Gastrocnemius medialis (tissue), 4 donors: Measurements from ENCODE around the gene ANTXR1. TPM values are rescaled to one million over a fixed set of nuclear protein-coding genes. Genes with fewer than 3 reads are reported as not detected.

ENCODE experiments used
- ATAC-seq, 2 donors: fragments of 150-250 bp; one replicate each; pipeline ENCODE4 v1.9.1; 2016
- DNase-seq, 2 donors: peaks; one replicate each; pipeline ENCODE4 v3.0.0-alpha.2; 2019
- H3K27ac ChIP-seq, 4 donors: fragments of 200-600 bp; sonication (generic); 1 replicate in 1 of 4; 2 replicates in 3 of 4; pipeline ENCODE4 v1.5.1; 2016 to 2018; ENCODE audit warnings: mild to moderate bottlenecking in 2 of 4, moderate library complexity in 1 of 4
- H3K27me3 ChIP-seq, 3 donors: fragments of 200-600 bp; sonication (generic) in 2 of 3; 1 replicate in 1 of 3; 2 replicates in 2 of 3; pipeline versions ENCODE4 v1.5.1 to v1.6.0; 2016 to 2019; ENCODE audit warnings: mild to moderate bottlenecking in 1 of 3, moderate library complexity in 1 of 3
- H3K36me3 ChIP-seq, 2 donors: fragments of 200-600 bp; sonication (generic) in 1 of 2; one replicate each; pipeline ENCODE4 v1.5.1; 2017 to 2018
- H3K4me1 ChIP-seq, 2 donors: fragments of 200-600 bp; sonication (generic) in 1 of 2; one replicate each; pipeline ENCODE4 v1.5.1; 2016 to 2017; ENCODE audit warnings: mild to moderate bottlenecking in 2 of 2
- H3K4me3 ChIP-seq, 4 donors: fragments of 200-600 bp; sonication (generic) in 3 of 4; 1 replicate in 1 of 4; 2 replicates in 3 of 4; pipeline ENCODE4 v1.5.1; 2016 to 2019; ENCODE audit warnings: mild to moderate bottlenecking in 2 of 4
- H3K9me3 ChIP-seq, 3 donors: fragments of 200-600 bp; sonication (generic) in 2 of 3; 1 replicate in 1 of 3; 2 replicates in 2 of 3; pipeline ENCODE4 v1.5.1; 2016 to 2019
- CTCF ChIP-seq, 5 experiments: fragments of 450-650 bp in 3 of 5; fragments of 200-600 bp in 2 of 5; sonication (generic) in 2 of 5; IDR thresholded peaks in 4 of 5; conservative IDR thresholded peaks in 1 of 5; 1 replicate in 4 of 5; 2 replicates in 1 of 5; pipeline ENCODE4 v1.5.1; 2016 to 2019; ENCODE audit warnings: antibody characterized with exemption in 5 of 5, mild to moderate bottlenecking in 3 of 5, moderate library complexity in 3 of 5
- POLR2A ChIP-seq, 2 donors: fragments of 450-650 bp; IDR thresholded peaks; one replicate each; pipeline ENCODE4 v1.6.1; 2017; ENCODE audit warnings: antibody characterized with exemption in 2 of 2, mild to moderate bottlenecking in 2 of 2, moderate library complexity in 2 of 2
- in situ Hi-C, 4 donors: fragments of 200-750 bp; cut with MboI; loops; one replicate each; pipeline versions ENCODE4 v1.15.0 to v1.8.0; 2017; ENCODE audit warnings: low sequenced_read_pairs in 4 of 4
- intact Hi-C: fragments of 100-400 bp; cut with DNase I; formaldehyde crosslinking; loops from one replicate; pipeline ENCODE4 v1.15.1; 2023; ENCODE audit warnings: low total_unique reads
- total RNA-seq, 4 donors: library from RNA; depleted of rRNA; stranded (reverse); fragments of >200 nt; gene quantifications; one replicate each; pipeline versions ENCODE4 v1.1.0 to v1.2.3, GENCODE V29; 2016

ANTXR1 gene
- total RNA-seq, 4 donors from 2014 or later, result 8.0 to 13.6 (median 9.7) TPM

GRCh38 chr2:68970566-68971265 is 42.3 kb upstream of the ANTXR1 start:
- no peaks in the 10 kb centered on the region for H3K36me3 ChIP-seq
- no peak for DNase-seq
- ATAC-seq, result no peak
- intact Hi-C loops (no loop called here), in situ Hi-C loops (no loop called here)
- H3K4me3 ChIP-seq, result no peak overlapping the region
- H3K9me3 ChIP-seq, result no peaks in the 10 kb centered on the region
- no peaks in the 10 kb centered on the region for H3K27me3 ChIP-seq
- no peaks in the 10 kb centered on the region for H3K4me1 ChIP-seq
- TF ChIP-seq POLR2A (IDR thresholded peaks at IDR 0.05), result no peak
- no peak for TF ChIP-seq CTCF (IDR thresholded peaks at IDR 0.05 in 4 of 5, conservative IDR thresholded peaks at IDR 0.05 in 1 of 5)
- no peak overlapping the region for H3K27ac ChIP-seq

- TF ChIP-seq CTCF (IDR thresholded peaks at IDR 0.05 in 4 of 5, conservative IDR thresholded peaks at IDR 0.05 in 1 of 5) (no peak), POLR2A (IDR thresholded peaks at IDR 0.05) (no peak)
- Histone ChIP-seq H3K4me1 (no peaks in the 10 kb centered on the region), H3K9me3 (no peaks in the 10 kb centered on the region), H3K4me3 (no peak overlapping the region), H3K27me3 (no peaks in the 10 kb centered on the region), H3K36me3 (no peaks in the 10 kb centered on the region), H3K27ac (no peak overlapping the region)
- intact Hi-C loops (no loop called here), in situ Hi-C loops (no loop called here)
- ATAC-seq (no peak), DNase-seq (no peak)
These were observed 41.3 kb upstream of the ANTXR1 start for GRCh38 chr2:68971591-68972231.

GRCh38 chr2:68974251-68974650 is 38.7 kb upstream of the ANTXR1 start, which contains the start of gene GKN1:
Gene GKN1 (plus strand): TSS chr2:68974636. CDS start chr2:68974678, 42 bp downstream.
- Histone ChIP-seq H3K9me3 (no peaks in the 10 kb centered on the region), H3K27ac (no peak within 1 kb of the TSS), H3K27me3 (no peaks in the 10 kb centered on the region), H3K4me1 (no peaks in the 10 kb centered on the region), H3K36me3 (no peaks in the 10 kb centered on the region), H3K4me3 (no peak within 1 kb of the TSS)
- in situ Hi-C loops (no loop called here), intact Hi-C loops (no loop called here)
- no peak for DNase-seq
- no peak for ATAC-seq
- TF ChIP-seq POLR2A (IDR thresholded peaks at IDR 0.05) (no peak), CTCF (IDR thresholded peaks at IDR 0.05 in 4 of 5, conservative IDR thresholded peaks at IDR 0.05 in 1 of 5) (no peak)

- no peak for TF ChIP-seq CTCF (IDR thresholded peaks at IDR 0.05 in 4 of 5, conservative IDR thresholded peaks at IDR 0.05 in 1 of 5)
- TF ChIP-seq POLR2A (IDR thresholded peaks at IDR 0.05), result no peak
- in situ Hi-C loops (no loop called here), intact Hi-C loops (no loop called here)
- Histone ChIP-seq H3K27me3 (no peaks in the 10 kb centered on the region), H3K9me3 (no peaks in the 10 kb centered on the region), H3K27ac (no peak overlapping the region), H3K4me3 (no peak overlapping the region), H3K4me1 (no peaks in the 10 kb centered on the region), H3K36me3 (no peaks in the 10 kb centered on the region)
- no peak for ATAC-seq
- DNase-seq, result no peak
These were observed 37.9 kb upstream of the ANTXR1 start for GRCh38 chr2:68974946-68975665.
